ENCODE data around the gene AMT. TPM values are rescaled to one million over a fixed set of nuclear protein-coding genes. Genes with fewer than 3 reads are reported as not detected.

Gene AMT
- total RNA-seq, 1 experiment from 2014 or later = 1.6 TPM

GRCh38 chr3:49427586-49427985 lies 5.3 kb upstream of the AMT start:
- no TSS peak for BruUV-seq (replicated peaks)
- H3K4me1 ChIP-seq = peaks cover 6% of the 10 kb centered on the region
- no peaks in the 10 kb centered on the region for H3K9me3 ChIP-seq
- no peak for DNase-seq
- Mint-ChIP-seq H3K36me3 (ENCODE audit: insufficient read depth, unreplicated experiment) (peaks cover 5% of the 10 kb centered on the region), H3K4me1 (ENCODE audit: low read depth, unreplicated experiment) (peaks cover 5% of the 10 kb centered on the region), H3K27me3 (ENCODE audit: insufficient read depth, unreplicated experiment) (no peaks in the 10 kb centered on the region), H3K4me3 (ENCODE audit: unreplicated experiment) (peak overlapping the region; percentile 76), H3K27ac (ENCODE audit: unreplicated experiment) (no peak overlapping the region), H3K9me3 (ENCODE audit: unreplicated experiment) (no peaks in the 10 kb centered on the region)
- H3K4me3 ChIP-seq (ENCODE audit: low read depth, low read length) = no peak overlapping the region
- H3K27me3 ChIP-seq (replicated peaks; ENCODE audit: control insufficient read depth, insufficient read depth, low read length) = no peaks in the 10 kb centered on the region
- ChIA-PET POLR2A (interaction anchor here (0.7 kb wide), 1 partner anchor 110 kb away, joined by 4 read pairs; no protein-coding TSS in a partner anchor), CTCF (no interaction called here)
- H3K36me3 ChIP-seq (ENCODE audit: control insufficient read depth, insufficient read depth, low read length) = no peaks in the 10 kb centered on the region
- no peak for TF ChIP-seq CTCF (IDR thresholded peaks at IDR 0.05; ENCODE audit: insufficient read depth in 1 of 2, low read depth in 1 of 2, low read length in 1 of 2, severe bottlenecking in 1 of 2, unreplicated experiment in 1 of 2)
- intact Hi-C loops (cut with micrococcal nuclease; ENCODE audit: unreplicated experiment) = no loop called here

GRCh38 chr3:49424816-49425215 lies 2.5 kb upstream of the AMT start:
- H3K4me1 Mint-ChIP-seq (ENCODE audit: low read depth, unreplicated experiment) = peaks cover 6% of the 10 kb centered on the region
- DNase-seq = no peak
- no peaks in the 10 kb centered on the region for H3K9me3 Mint-ChIP-seq (ENCODE audit: unreplicated experiment)
- no peaks in the 10 kb centered on the region for H3K27me3 Mint-ChIP-seq (ENCODE audit: insufficient read depth, unreplicated experiment)
- peaks cover 14% of the 10 kb centered on the region for H3K4me1 ChIP-seq
- H3K9me3 ChIP-seq = no peaks in the 10 kb centered on the region
- no peaks in the 10 kb centered on the region; the same call in 1 of the 2 replicates for H3K36me3 ChIP-seq (ENCODE audit: control insufficient read depth, insufficient read depth, low read length)
- H3K4me3 ChIP-seq (ENCODE audit: low read depth, low read length) = no peak overlapping the region
- H3K27ac Mint-ChIP-seq (ENCODE audit: unreplicated experiment) = no peak overlapping the region
- H3K4me3 Mint-ChIP-seq (ENCODE audit: unreplicated experiment) = no peak overlapping the region
- intact Hi-C loops (cut with micrococcal nuclease; ENCODE audit: unreplicated experiment) = no loop called here
- no peak for TF ChIP-seq CTCF (IDR thresholded peaks at IDR 0.05; ENCODE audit: insufficient read depth in 1 of 2, low read depth in 1 of 2, low read length in 1 of 2, severe bottlenecking in 1 of 2, unreplicated experiment in 1 of 2)
- CTCF ChIA-PET = interaction anchor here (0.7 kb wide), 1 partner anchor 84 kb away, joined by 3 read pairs; no protein-coding TSS in a partner anchor
- H3K27me3 ChIP-seq (replicated peaks; ENCODE audit: control insufficient read depth, insufficient read depth, low read length) = no peaks in the 10 kb centered on the region
- POLR2A ChIA-PET = interaction anchor here (2.3 kb wide), 1 partner anchor 13 kb away, joined by 8 read pairs; the partner anchor contains the start of genes RHOA and TCTA
- H3K36me3 Mint-ChIP-seq (ENCODE audit: insufficient read depth, unreplicated experiment) = peaks cover 10% of the 10 kb centered on the region
- no TSS peak for BruUV-seq (replicated peaks)

GRCh38 chr3:49421890-49422378 lies 339 bp downstream of the AMT start:
- no peaks in the 10 kb centered on the region for H3K27me3 ChIP-seq (replicated peaks; ENCODE audit: control insufficient read depth, insufficient read depth, low read length)
- H3K4me1 Mint-ChIP-seq (ENCODE audit: low read depth, unreplicated experiment) = peaks cover 13% of the 10 kb centered on the region
- BruUV-seq (replicated peaks) = no TSS peak
- POLR2A ChIA-PET = interaction anchor here (0.8 kb wide), 1 partner anchor 10 kb away, joined by 4 read pairs; the partner anchor contains the start of gene RHOA
- peak overlapping the region; percentile 53 for H3K27ac Mint-ChIP-seq (ENCODE audit: unreplicated experiment)
- no peaks in the 10 kb centered on the region for H3K9me3 Mint-ChIP-seq (ENCODE audit: unreplicated experiment)
- H3K36me3 Mint-ChIP-seq (ENCODE audit: insufficient read depth, unreplicated experiment) = peaks cover 16% of the 10 kb centered on the region
- H3K36me3 ChIP-seq (ENCODE audit: control insufficient read depth, insufficient read depth, low read length) = no peaks in the 10 kb centered on the region; the same call in 1 of the 2 replicates
- DNase-seq = no peak
- intact Hi-C loops (cut with micrococcal nuclease; ENCODE audit: unreplicated experiment) = no loop called here
- TF ChIP-seq CTCF (IDR thresholded peaks at IDR 0.05; ENCODE audit: insufficient read depth in 1 of 2, low read depth in 1 of 2, low read length in 1 of 2, severe bottlenecking in 1 of 2, unreplicated experiment in 1 of 2) = no peak
- CTCF ChIA-PET = interaction anchor here (0.6 to 1.3 kb wide), 4 partner anchors 27 to 82 kb away, joined by 3 to 6 read pairs (median 4); partner anchors contain the start of gene USP4
- H3K4me3 ChIP-seq (ENCODE audit: low read depth, low read length) = no peak overlapping the region
- H3K9me3 ChIP-seq = no peaks in the 10 kb centered on the region
- H3K27me3 Mint-ChIP-seq (ENCODE audit: insufficient read depth, unreplicated experiment) = no peaks in the 10 kb centered on the region
- H3K4me3 Mint-ChIP-seq (ENCODE audit: unreplicated experiment) = peak overlapping the region; percentile 59
- H3K4me1 ChIP-seq = peaks cover 32% of the 10 kb centered on the region
